ENCODE measurements around the gene FAM216A.
"Not testable (repeated sequence)": the region's sequence is repeated elsewhere in the genome, so short reads cannot be mapped to it uniquely, and the experiment has no call there.

GRCh38 chr12:110465765-110466164, 2.9 kb upstream of the FAM216A start:
- TF ChIP-seq POLR2A, CTCF, POLR2AphosphoS5 (IDR thresholded peaks at IDR 0.05): not testable (repeated sequence)
